K562 (cell line): ENCODE results near the gene ZNF292. TPM values are rescaled to one million over a fixed set of nuclear protein-coding genes. Genes with fewer than 3 reads are reported as not detected.

Source experiments
- ATAC-seq: fragments of 200-7000 bp; cut with Tn5 transposase; 3 replicates; pipeline ENCODE4 v1.9.1; 2020; ENCODE audit warnings: moderate library complexity
- BruUV-seq: library from RNA; stranded (reverse); fragments of 400-500 nt; replicated peaks from 2 replicates; lab custom pipeline; 2021; lab: Mats Ljungman, UMichigan
- CTCF ChIA-PET: fragments of 300-600 bp; formaldehyde crosslinking; extraction: SDS; loops from one replicate; lab custom pipeline; 2021; ENCODE audit warnings: low intra/inter-chr PET ratio; lab: Yijun Ruan, JAX
- POLR2A ChIA-PET: fragments of 300-600, 350-650 bp; sonication (Branson Sonifier 250); formaldehyde crosslinking; extraction: SDS; loops from one replicate; lab custom pipeline; 2021; ENCODE audit warnings: antibody characterized with exemption, inconsistent platforms; lab: Yijun Ruan, JAX
- DNase-seq, 4 experiments: peaks; one replicate each; pipeline versions ENCODE4 v3.0.0 to v3.0.0-alpha.2; 2011 to 2018; ENCODE audit warnings: low spot score in 3 of 4, mixed read lengths in 3 of 4; ENCODE audit errors: extremely low read depth in 1 of 4
- FAIRE-seq: peaks from 2 replicates; lab custom pipeline; 2011; peaks lifted over from hg19 to GRCh38; lab: Jason Lieb, UNC
- H2AFZ ChIP-seq: 2 replicates; pipeline ENCODE4 v1.6.0; 2011; ENCODE audit warnings: low read depth, low read length, control low read depth, inconsistent platforms
- H3K27ac ChIP-seq: fragments of 200-600 bp; 3 replicates; pipeline ENCODE4 v1.8.0; 2011; ENCODE audit warnings: low read depth, mild to moderate bottlenecking, control low read depth, inconsistent platforms, low read length, moderate library complexity, mixed read lengths; ENCODE audit errors: extremely low read depth
- H3K27me3 ChIP-seq, 2 experiments: fragments of 300-600 bp in 1 of 2; 2 replicates in 1 of 2; 3 replicates in 1 of 2; pipeline versions ENCODE4 v1.6.0 to v1.8.0; 2011; ENCODE audit warnings: inconsistent platforms in 2 of 2, low read length in 2 of 2, mild to moderate bottlenecking in 1 of 2, mixed read lengths in 1 of 2, moderate library complexity in 1 of 2; ENCODE audit not compliant: control insufficient read depth in 2 of 2, insufficient read depth in 2 of 2
- H3K36me3 ChIP-seq: fragments of 300-600 bp; 3 replicates; pipeline ENCODE4 v1.8.0; 2011; ENCODE audit warnings: mild to moderate bottlenecking, low read length, inconsistent platforms; ENCODE audit not compliant: control insufficient read depth, insufficient read depth
- H3K4me1 ChIP-seq, 2 experiments: fragments of 200-600 bp in 1 of 2; replicated peaks in 1 of 2; 2 replicates in 1 of 2; 3 replicates in 1 of 2; pipeline versions ENCODE4 v1.5.1 to v1.8.0; 2011; ENCODE audit warnings: inconsistent platforms in 2 of 2, low read length in 2 of 2, mild to moderate bottlenecking in 1 of 2, mixed read lengths in 1 of 2, moderate library complexity in 1 of 2; ENCODE audit not compliant: control insufficient read depth in 2 of 2, insufficient read depth in 2 of 2
- H3K4me2 ChIP-seq: 2 replicates; pipeline ENCODE4 v1.6.1; 2011; ENCODE audit warnings: low read length, control low read depth, inconsistent platforms, mixed read lengths; ENCODE audit not compliant: insufficient read depth
- H3K4me3 ChIP-seq: fragments of 200-600 bp; sonication (generic), shearing (Covaris generic); 2 replicates; pipeline ENCODE4 v1.5.1; 2016; ENCODE audit warnings: control low read depth, inconsistent platforms
- H3K79me2 ChIP-seq: fragments of 200-600 bp; 3 replicates; pipeline ENCODE4 v1.8.0; 2011; ENCODE audit warnings: low read length, inconsistent platforms; ENCODE audit not compliant: control insufficient read depth, insufficient read depth
- H3K9ac ChIP-seq, 2 experiments: 2 replicates each; pipeline versions ENCODE4 v1.6.0 to v1.6.1; 2011; ENCODE audit warnings: low read depth in 2 of 2, low read length in 2 of 2, control low read depth in 1 of 2, inconsistent platforms in 1 of 2, mild to moderate bottlenecking in 1 of 2, mixed read lengths in 1 of 2; ENCODE audit not compliant: insufficient read depth in 1 of 2
- H3K9me1 ChIP-seq: one replicate; pipeline ENCODE4 v1.6.0; 2011; ENCODE audit warnings: inconsistent platforms, mild to moderate bottlenecking, low read length, moderate library complexity; ENCODE audit not compliant: control insufficient read depth, insufficient read depth
- H3K9me3 ChIP-seq: replicated peaks from 2 replicates; pipeline ENCODE4 v1.5.1; 2011; ENCODE audit warnings: low read depth, low read length, inconsistent platforms; ENCODE audit not compliant: control insufficient read depth, insufficient read depth
- H4K20me1 ChIP-seq: replicated peaks from 2 replicates; pipeline ENCODE4 v1.6.1; 2011; ENCODE audit warnings: low read length, inconsistent platforms, mixed read lengths; ENCODE audit not compliant: control insufficient read depth, insufficient read depth
- ETS2 ChIP-seq: IDR thresholded peaks from 2 replicates; pipeline ENCODE4 v1.6.1; 2016; ENCODE audit warnings: borderline replicate concordance, missing genetic modification characterization, mild to moderate bottlenecking, moderate library complexity, missing compliant biosample characterization; ENCODE audit not compliant: poor library complexity, severe bottlenecking
- EWSR1 ChIP-seq: fragments of 450-650 bp; IDR thresholded peaks from 2 replicates; pipeline ENCODE4 v1.6.1; 2018; ENCODE audit warnings: borderline replicate concordance, mild to moderate bottlenecking, low read depth, moderate library complexity; ENCODE audit not compliant: partially characterized antibody
- HMG20B ChIP-seq: fragments of 250-450 bp; sonication (Bioruptor Pico); IDR thresholded peaks from 2 replicates; pipeline ENCODE4 v1.5.0; 2021; ENCODE audit warnings: mild to moderate bottlenecking
- HOXB6 ChIP-seq: fragments of 250-450 bp; sonication (Bioruptor Pico); IDR thresholded peaks from 2 replicates; pipeline ENCODE4 v1.5.1; 2022; ENCODE audit warnings: mild to moderate bottlenecking, borderline replicate concordance
- SFPQ ChIP-seq: fragments of 200-400 bp; formaldehyde crosslinking; IDR thresholded peaks from 2 replicates; pipeline ENCODE4 v1.6.1; 2017; ENCODE audit warnings: mild to moderate bottlenecking, low read depth, low read length, moderate library complexity
- TBL1XR1 ChIP-seq, 2 experiments: IDR thresholded peaks; 2 replicates each; pipeline ENCODE4 v1.6.1; 2012; ENCODE audit warnings: improper control_type of control experiment in 2 of 2, low read length in 2 of 2, mild to moderate bottlenecking in 1 of 2
- ZBTB49 ChIP-seq: sonication (generic); formaldehyde crosslinking; IDR thresholded peaks from 2 replicates; pipeline ENCODE4 v1.8.0; 2022; ENCODE audit warnings: missing genetic modification reagents, mild to moderate bottlenecking, borderline replicate concordance
- ZNF165 ChIP-seq: fragments of 250-450 bp; sonication (Bioruptor Pico); IDR thresholded peaks from 2 replicates; pipeline ENCODE4 v1.4.0; 2020; ENCODE audit warnings: borderline replicate concordance
- in situ Hi-C: fragments of 300-500 bp; cut with MboI; formaldehyde crosslinking; loops from 4 replicates; pipeline ENCODE4 v1.15.0; 2018; ENCODE audit warnings: inconsistent platforms, mixed read lengths
- intact Hi-C: fragments of 100-400 bp; cut with micrococcal nuclease; formaldehyde crosslinking; loops from 2 replicates; pipeline ENCODE4 v1.14.2; 2022
- polyA plus RNA-seq, 8 experiments: library from polyadenylated mRNA; depleted of rRNA in 4 of 8; stranded (reverse) in 5 of 8; unstranded in 3 of 8; fragments of >200 nt; fragmentation: Nextera tagmentation in 2 of 8; fragmentation: Illumina TruSeq in 1 of 8; extraction: Ambion mirVana in 2 of 8; extraction: Trizol in 1 of 8; gene quantifications; 2 replicates each; pipeline versions ENCODE4 v1.2.1 to v1.2.3, GENCODE V29; 2011 to 2014; ENCODE audit warnings: inconsistent platforms in 1 of 8, missing spikeins in 1 of 8
- total RNA-seq, 7 experiments: library from RNA; depleted of rRNA in 6 of 7; stranded (reverse); fragments of >200 nt in 6 of 7; fragmentation: Illumina TruSeq in 2 of 7; extraction: Trizol in 2 of 7; gene quantifications; 2 replicates each; pipeline versions ENCODE4 v1.2.1 to v1.2.3, GENCODE V29; 2011 to 2021; ENCODE audit warnings: low replicate concordance in 1 of 7

Gene ZNF292
- total and polyA plus RNA-seq, 9 of the 15 experiments (the other 6 are each of a cell fraction or from before 2014, with no cell fraction given), result 4.4 to 17.1 (median 12.8) TPM

DNA sequence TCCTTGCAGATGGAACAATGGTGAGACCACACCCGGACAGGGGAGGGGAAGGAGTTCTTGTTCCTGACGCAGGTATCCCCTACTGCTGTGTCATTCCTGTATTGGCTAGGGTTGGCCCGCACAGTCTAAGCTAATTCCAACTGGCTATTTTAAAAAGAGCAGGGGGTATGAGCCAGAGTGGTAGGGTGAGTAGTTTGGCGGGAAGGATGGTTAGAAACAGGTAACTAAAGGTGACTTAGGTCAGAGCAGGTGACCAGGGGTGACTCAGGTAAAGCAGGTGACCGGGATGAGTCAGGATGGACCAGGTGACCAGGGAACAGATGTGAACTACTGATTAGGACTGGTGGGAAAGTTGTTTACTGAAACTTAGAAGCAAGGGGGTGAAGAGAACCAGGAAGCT lies 58.0 kb downstream of the ZNF292 start (continued):
- no peak for TF ChIP-seq SFPQ
- no peak for TF ChIP-seq ZNF165 (CRISPR knock-in tag)
- TF ChIP-seq HOXB6 (CRISPR knock-in tag), result no peak

DNA sequence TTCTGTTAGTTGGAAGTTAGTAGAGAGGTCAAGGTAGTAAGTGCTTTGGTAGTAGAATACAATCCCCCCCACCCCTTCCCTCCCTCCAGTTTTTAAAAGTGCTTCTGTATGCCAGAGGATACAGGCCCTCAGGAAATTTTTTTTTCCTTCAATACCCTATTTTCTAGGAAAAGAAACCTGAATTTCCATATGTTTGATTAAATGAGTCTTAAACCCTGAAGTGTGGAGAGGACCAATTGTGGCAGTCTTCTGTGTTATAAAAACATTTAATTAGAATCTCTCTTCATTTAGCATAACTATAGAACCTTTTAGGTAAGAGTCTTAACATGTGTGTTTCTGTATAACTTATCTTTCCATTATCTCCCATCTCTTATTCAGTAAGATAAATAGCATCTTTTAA lies 59.5 kb downstream of the ZNF292 start:
- no peak overlapping the region for H3K4me2 ChIP-seq
- in situ Hi-C loops, result no loop called here
- peaks cover 53% of the 10 kb centered on the region for H3K79me2 ChIP-seq
- ATAC-seq (no peak), FAIRE-seq (no peak), DNase-seq (no peak)
- intact Hi-C loops, result no loop called here
- no peaks in the 10 kb centered on the region for H3K27me3 ChIP-seq
- H3K9me3 ChIP-seq, result no peaks in the 10 kb centered on the region
- TF ChIP-seq ZBTB49 (CRISPR knock-in tag) (no peak), HMG20B (no peak), EWSR1 (no peak), TBL1XR1 (IDR thresholded peaks at IDR 0.05; ENCODE audit: low read length in 2 of 2) (no peak), ETS2 (no peak)
- BruUV-seq, result no TSS peak
- no peak overlapping the region for H3K4me3 ChIP-seq
- no peak overlapping the region for H3K9ac ChIP-seq
- no peak overlapping the region for H2AFZ ChIP-seq
- H3K4me1 ChIP-seq, result peaks cover 0 to 17% of the 10 kb centered on the region in 2 experiments; a peak in 2 of 5 replicates
- H4K20me1 ChIP-seq, result peaks cover 7% of the 10 kb centered on the region; the same call in 1 of the 2 replicates
- POLR2A ChIA-PET, result no interaction called here
- no peak overlapping the region for H3K27ac ChIP-seq
- H3K9me1 ChIP-seq, result peaks cover 5% of the 10 kb centered on the region
- peaks cover 37% of the 10 kb centered on the region; the same call in 2 of the 3 replicates for H3K36me3 ChIP-seq
- CTCF ChIA-PET, result no interaction called here
